HCT116 (cell line): ENCODE results near the gene CHRNB2. TPM values are rescaled to one million over a fixed set of nuclear protein-coding genes. Genes with fewer than 3 reads are reported as not detected.
A peak's percentile ranks its signal among the peaks of the same experiment; 100 is the strongest.

Source experiments
- ATAC-seq: fragments of 200-7000 bp; cut with Tn5 transposase; 2 replicates; pipeline ENCODE4 v1.9.1; 2020; ENCODE audit warnings: mild to moderate bottlenecking, moderate library complexity
- BruUV-seq: library from RNA; stranded (reverse); fragments of 400-500 nt; replicated peaks from 2 replicates; lab custom pipeline; 2021; lab: Mats Ljungman, UMichigan
- CTCF ChIA-PET: fragments of 300-600 bp; sonication (Branson Sonifier 250); formaldehyde crosslinking; loops from one replicate; lab custom pipeline; 2021; ENCODE audit warnings: antibody characterized with exemption; lab: Charles Lee
- POLR2A ChIA-PET: fragments of 300-600, 350-600 bp; sonication (Branson Sonifier 250); formaldehyde crosslinking; loops from one replicate; lab custom pipeline; 2021; ENCODE audit warnings: antibody characterized with exemption; lab: Charles Lee
- RAD21 ChIA-PET, 2 experiments: fragments of 300-600 bp; sonication (Branson Sonifier 250); formaldehyde crosslinking; loops; one replicate each; lab custom pipeline; 2023; ENCODE audit warnings: low total read pairs in 2 of 2; ENCODE audit not compliant: uncharacterized antibody in 2 of 2, unreplicated experiment in 2 of 2, low non-redundant PET in 1 of 2; lab: Charles Lee
- DNase-seq: peaks from one replicate; pipeline ENCODE4 v3.0.0-alpha.2; 2010; ENCODE audit warnings: low read depth, low spot score
- H2AFZ ChIP-seq: fragments of 200-600 bp; shearing (Covaris generic), sonication (generic); 2 replicates; pipeline ENCODE4 v1.6.1; 2017; ENCODE audit warnings: low read depth, mixed run types, mixed read lengths, antibody characterized with exemption, low read length; ENCODE audit not compliant: poor library complexity, severe bottlenecking
- H3K27ac ChIP-seq: 2 replicates; pipeline ENCODE4 v1.5.1; 2012; ENCODE audit warnings: low read depth, low read length
- H3K27me3 ChIP-seq: fragments of 200-600 bp; sonication (generic); 2 replicates; pipeline ENCODE4 v1.6.1; 2016; ENCODE audit warnings: mixed run types, low read length, mixed read lengths; ENCODE audit not compliant: insufficient read depth
- H3K36me3 ChIP-seq, 2 experiments: fragments of 200-500 bp in 1 of 2; fragments of 200-600 bp in 1 of 2; sonication (Bioruptor generic) in 1 of 2; sonication (generic) in 1 of 2; 2 replicates each; pipeline versions ENCODE4 v1.5.1 to v1.6.1; 2014 to 2016; ENCODE audit warnings: low read length in 2 of 2, inconsistent platforms in 1 of 2, mixed read lengths in 1 of 2, mixed run types in 1 of 2; ENCODE audit not compliant: insufficient read depth in 2 of 2, control insufficient read depth in 1 of 2
- H3K4me1 ChIP-seq, 2 experiments: fragments of 200-600 bp in 1 of 2; sonication (generic) in 1 of 2; 2 replicates each; pipeline versions ENCODE4 v1.5.1 to v1.6.1; 2012 to 2017; ENCODE audit warnings: low read length in 2 of 2, inconsistent platforms in 1 of 2, mild to moderate bottlenecking in 1 of 2, mixed read lengths in 1 of 2, mixed run types in 1 of 2, moderate library complexity in 1 of 2; ENCODE audit not compliant: insufficient read depth in 2 of 2, control insufficient read depth in 1 of 2
- H3K4me2 ChIP-seq: fragments of 200-600 bp; sonication (generic); 2 replicates; pipeline ENCODE4 v1.6.1; 2017; ENCODE audit warnings: mixed run types, low read length, mixed read lengths
- H3K4me3 ChIP-seq, 2 experiments: fragments of 200-600 bp in 1 of 2; sonication (generic) in 1 of 2; replicated peaks in 1 of 2; 2 replicates each; pipeline ENCODE4 v1.5.1; 2011 to 2016; ENCODE audit warnings: low read length in 2 of 2, control low read depth in 1 of 2, low read depth in 1 of 2, mild to moderate bottlenecking in 1 of 2, mixed read lengths in 1 of 2, mixed run types in 1 of 2
- H3K79me2 ChIP-seq: fragments of 200-600 bp; sonication (generic); 2 replicates; pipeline ENCODE4 v1.6.1; 2017; ENCODE audit warnings: mild to moderate bottlenecking, mixed run types, low read length, moderate library complexity, mixed read lengths; ENCODE audit not compliant: insufficient read depth
- H3K9ac ChIP-seq: fragments of 200-600 bp; sonication (generic); 2 replicates; pipeline ENCODE4 v1.6.1; 2016; ENCODE audit warnings: low read length, mixed read lengths
- H3K9me2 ChIP-seq: fragments of 200-600 bp; sonication (generic), shearing (Covaris generic); 2 replicates; pipeline ENCODE4 v1.6.1; 2017; ENCODE audit warnings: mixed run types, mild to moderate bottlenecking, moderate library complexity; ENCODE audit not compliant: insufficient read depth
- H3K9me3 ChIP-seq, 2 experiments: fragments of 200-500 bp in 1 of 2; fragments of 200-600 bp in 1 of 2; sonication (Bioruptor generic) in 1 of 2; sonication (generic) in 1 of 2; 2 replicates each; pipeline ENCODE4 v1.6.1; 2014 to 2017; ENCODE audit warnings: low read length in 2 of 2, mixed read lengths in 2 of 2, inconsistent platforms in 1 of 2, low read depth in 1 of 2, mild to moderate bottlenecking in 1 of 2, mixed run types in 1 of 2, moderate library complexity in 1 of 2; ENCODE audit not compliant: control insufficient read depth in 1 of 2, insufficient read depth in 1 of 2
- H4K20me1 ChIP-seq: fragments of 200-600 bp; sonication (generic), shearing (Covaris generic); 2 replicates; pipeline ENCODE4 v1.6.1; 2017; ENCODE audit warnings: mixed run types, mild to moderate bottlenecking, moderate library complexity; ENCODE audit not compliant: insufficient read depth
- ATF3 ChIP-seq: IDR thresholded peaks from 2 replicates; pipeline ENCODE4 v1.6.1; 2012
- CEBPB ChIP-seq: IDR thresholded peaks from 2 replicates; pipeline ENCODE4 v1.6.1; 2012; ENCODE audit warnings: low read depth
- EGR1 ChIP-seq: IDR thresholded peaks from 2 replicates; pipeline ENCODE4 v1.6.1; 2012; ENCODE audit warnings: low read depth
- ELF1 ChIP-seq: IDR thresholded peaks from 2 replicates; pipeline ENCODE4 v1.6.1; 2012; ENCODE audit warnings: low read depth, borderline replicate concordance
- EZH2 ChIP-seq: fragments of 200-600 bp; sonication (generic); IDR thresholded peaks from 2 replicates; pipeline ENCODE4 v1.6.1; 2017; ENCODE audit warnings: antibody characterized with exemption, mixed run types
- FOSL1 ChIP-seq: IDR thresholded peaks from 2 replicates; pipeline ENCODE4 v1.6.1; 2012; ENCODE audit warnings: low read depth
- JUND ChIP-seq: IDR thresholded peaks from 2 replicates; pipeline ENCODE4 v1.6.1; 2012
- MAX ChIP-seq: IDR thresholded peaks from 2 replicates; pipeline ENCODE4 v1.6.1; 2012
- POLR2A ChIP-seq: IDR thresholded peaks from 2 replicates; pipeline ENCODE4 v1.7.0; 2011; ENCODE audit warnings: borderline replicate concordance; ENCODE audit not compliant: insufficient read depth, insufficient read length; ENCODE audit errors: extremely low read depth
- POLR2AphosphoS5 ChIP-seq: IDR thresholded peaks from 2 replicates; pipeline ENCODE4 v1.6.1; 2011; ENCODE audit warnings: mild to moderate bottlenecking, low read depth, low read length, moderate library complexity
- RAD21 ChIP-seq: IDR thresholded peaks from 2 replicates; pipeline ENCODE4 v1.6.1; 2012; ENCODE audit warnings: low read depth, mild to moderate bottlenecking
- SIN3A ChIP-seq: IDR thresholded peaks from 2 replicates; pipeline ENCODE4 v1.6.1; 2012; ENCODE audit warnings: low read depth
- SP1 ChIP-seq: IDR thresholded peaks from 2 replicates; pipeline ENCODE4 v1.6.1; 2012; ENCODE audit warnings: low read depth
- SRF ChIP-seq: IDR thresholded peaks from 2 replicates; pipeline ENCODE4 v1.6.1; 2012; ENCODE audit warnings: low read depth
- TCF7L2 ChIP-seq: IDR thresholded peaks from 2 replicates; pipeline ENCODE4 v1.7.0; 2011; ENCODE audit warnings: borderline replicate concordance, inconsistent platforms; ENCODE audit not compliant: insufficient read depth, insufficient read length; ENCODE audit errors: extremely low read depth
- YY1 ChIP-seq: IDR thresholded peaks from 2 replicates; pipeline ENCODE4 v1.6.1; 2011; ENCODE audit warnings: low read length, low read depth, moderate library complexity, mild to moderate bottlenecking; ENCODE audit not compliant: insufficient replicate concordance; ENCODE audit errors: extremely low read depth
- ZBTB33 ChIP-seq: IDR thresholded peaks from 2 replicates; pipeline ENCODE4 v1.6.1; 2011; ENCODE audit warnings: mild to moderate bottlenecking, low read length, moderate library complexity; ENCODE audit not compliant: insufficient replicate concordance; ENCODE audit errors: extremely low read depth
- ZFX ChIP-seq: fragments of 450-650 bp; IDR thresholded peaks from 2 replicates; pipeline ENCODE4 v1.6.1; 2017
- ZNF274 ChIP-seq: fragments of 200-500 bp; sonication (Bioruptor generic); IDR thresholded peaks from 2 replicates; pipeline ENCODE4 v1.6.1; 2014; ENCODE audit warnings: mild to moderate bottlenecking, low read depth, low read length, inconsistent platforms
- intact Hi-C: fragments of 100-400 bp; cut with micrococcal nuclease; formaldehyde crosslinking; loops from 2 replicates; pipeline ENCODE4 v1.10.0; 2022
- total RNA-seq: library from RNA; stranded (reverse); gene quantifications from one replicate; pipeline ENCODE4 v1.2.1, GENCODE V29; 2021; ENCODE audit not compliant: unreplicated experiment

Gene CHRNB2
- total RNA-seq, 1 experiment from 2014 or later = not detected

GRCh38 chr1:154627257-154628120 is 59.9 kb downstream of the CHRNB2 start:
- Histone ChIP-seq H3K4me2 (peak overlapping the region; percentile 86), H2AFZ (peak overlapping the region; percentile 85), H3K9ac (peak overlapping the region; percentile 87), H3K4me3 (peak overlapping the region; percentile 79 to 88), H3K27ac (peak overlapping the region; percentile 74), H3K4me1 (peaks cover 4 to 17% of the 10 kb centered on the region in 2 experiments; a peak in 3 of 4 replicates), H3K36me3 (peaks cover 0 to 4% of the 10 kb centered on the region in 2 experiments; a peak in 1 of 4 replicates), H3K9me2 (no peaks in the 10 kb centered on the region), H4K20me1 (no peaks in the 10 kb centered on the region; the same call in 1 of the 2 replicates), H3K27me3 (no peaks in the 10 kb centered on the region), H3K79me2 (peaks cover 52% of the 10 kb centered on the region), H3K9me3 (no peaks in the 10 kb centered on the region)
- TF ChIP-seq TCF7L2 = peak; percentile 47
- peak; percentile 12 for TF ChIP-seq ZBTB33
- TF ChIP-seq EZH2 = no peak
- no peak for TF ChIP-seq CEBPB
- peak; percentile 60 for TF ChIP-seq ZFX
- TF ChIP-seq EGR1 = peak; percentile 99
- peak; percentile 49 for TF ChIP-seq YY1
- TF ChIP-seq RAD21 = no peak
- TF ChIP-seq SP1 = no peak
- TF ChIP-seq SRF = peak; percentile 93
- no peak for TF ChIP-seq FOSL1
- peak; percentile 73 for TF ChIP-seq SIN3A
- no peak for TF ChIP-seq POLR2A
- TF ChIP-seq JUND = no peak
- no peak for TF ChIP-seq ATF3
- peak; percentile 80 for TF ChIP-seq POLR2AphosphoS5
- TF ChIP-seq ZNF274 = no peak
- no peak; the same call in 1 of the 2 replicates for TF ChIP-seq ELF1
- peak; percentile 96 for TF ChIP-seq MAX
- ChIA-PET POLR2A (interaction anchor here (0.6 kb wide), 1 partner anchor 98 kb away, joined by 3 read pairs; no protein-coding TSS in a partner anchor), RAD21 (no interaction called here), CTCF (no interaction called here)
- DNase-seq = peak; percentile 82
- ATAC-seq = peak; percentile 81
- intact Hi-C loops = no loop called here
- TSS peak; percentile 60 for BruUV-seq
